SK-N-SH (cell line): Measurements from ENCODE around the gene CRYGD.

Experiments
- EP300 ChIP-seq, 2 experiments: IDR thresholded peaks; 2 replicates each; pipeline versions ENCODE4 v1.4.0 to v1.6.1; 2012; ENCODE audit warnings: borderline replicate concordance in 1 of 2, low read depth in 1 of 2, low read length in 1 of 2
- FOXJ3 ChIP-seq: sonication (generic); formaldehyde crosslinking; IDR thresholded peaks from 2 replicates; pipeline ENCODE4 v1.5.1; 2020; ENCODE audit warnings: mild to moderate bottlenecking, missing genetic modification reagents
- GABPA ChIP-seq: IDR thresholded peaks from 2 replicates; pipeline ENCODE4 v1.4.0; 2012; ENCODE audit warnings: low read depth, mild to moderate bottlenecking
- JUND ChIP-seq: IDR thresholded peaks from 2 replicates; pipeline ENCODE4 v1.4.0; 2012
- MXI1 ChIP-seq: IDR thresholded peaks from 2 replicates; pipeline ENCODE4 v1.6.1; 2012; ENCODE audit warnings: mild to moderate bottlenecking, low read depth, low read length, improper control_type of control experiment
- NFIC ChIP-seq: IDR thresholded peaks from 2 replicates; pipeline ENCODE4 v1.4.0; 2012; ENCODE audit warnings: borderline replicate concordance
- POLR2AphosphoS5 ChIP-seq: IDR thresholded peaks from 2 replicates; pipeline ENCODE4 v1.6.1; 2012; ENCODE audit warnings: low read depth, low read length
- RCOR1 ChIP-seq: fragments of 150-350 bp; IDR thresholded peaks from 2 replicates; pipeline ENCODE4 v1.6.1; 2017; ENCODE audit warnings: antibody characterized with exemption, low read length
- TAF1 ChIP-seq: IDR thresholded peaks from 2 replicates; pipeline ENCODE4 v1.6.1; 2012; ENCODE audit warnings: low read depth, mild to moderate bottlenecking, low read length, moderate library complexity, borderline replicate concordance
- TEAD4 ChIP-seq: IDR thresholded peaks from 2 replicates; pipeline ENCODE4 v1.4.0; 2012; ENCODE audit warnings: mild to moderate bottlenecking, borderline replicate concordance; ENCODE audit not compliant: insufficient read depth
- YY1 ChIP-seq: IDR thresholded peaks from 2 replicates; pipeline ENCODE4 v1.4.0; 2012; ENCODE audit warnings: low read depth, mild to moderate bottlenecking
- TF ChIP-seq, protein P1 (sequence below): fragments of 200-600 bp; sonication (generic); IDR thresholded peaks from 2 replicates; pipeline ENCODE4 v1.6.1; 2017; ENCODE audit warnings: antibody characterized with exemption, mild to moderate bottlenecking, moderate library complexity
- TF ChIP-seq, protein P2 (sequence below): IDR thresholded peaks from 2 replicates; pipeline ENCODE4 v1.6.1; 2012; ENCODE audit warnings: mild to moderate bottlenecking, low read depth, low read length, moderate library complexity

DNA sequence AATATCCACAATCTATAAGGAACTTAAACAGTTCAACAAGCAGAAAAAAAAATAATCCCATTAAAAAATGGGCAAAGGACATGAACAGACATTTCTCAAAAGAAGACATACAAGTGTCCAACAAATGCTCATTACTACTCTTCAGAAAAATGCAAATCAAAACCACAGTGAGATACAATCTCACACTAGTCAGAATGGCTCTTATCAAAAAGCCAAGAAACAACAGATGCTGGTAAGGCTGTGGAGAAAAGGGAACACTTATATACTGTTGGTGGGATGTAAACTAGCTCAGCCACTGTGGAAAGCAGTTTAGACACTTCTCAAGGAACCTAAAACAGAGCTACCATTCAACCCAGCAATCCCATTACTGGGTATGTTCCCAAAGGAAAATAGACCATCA, 28.8 kb upstream of the CRYGD start:
- no peak for TF ChIP-seq POLR2AphosphoS5
- TF ChIP-seq, protein P1, sequence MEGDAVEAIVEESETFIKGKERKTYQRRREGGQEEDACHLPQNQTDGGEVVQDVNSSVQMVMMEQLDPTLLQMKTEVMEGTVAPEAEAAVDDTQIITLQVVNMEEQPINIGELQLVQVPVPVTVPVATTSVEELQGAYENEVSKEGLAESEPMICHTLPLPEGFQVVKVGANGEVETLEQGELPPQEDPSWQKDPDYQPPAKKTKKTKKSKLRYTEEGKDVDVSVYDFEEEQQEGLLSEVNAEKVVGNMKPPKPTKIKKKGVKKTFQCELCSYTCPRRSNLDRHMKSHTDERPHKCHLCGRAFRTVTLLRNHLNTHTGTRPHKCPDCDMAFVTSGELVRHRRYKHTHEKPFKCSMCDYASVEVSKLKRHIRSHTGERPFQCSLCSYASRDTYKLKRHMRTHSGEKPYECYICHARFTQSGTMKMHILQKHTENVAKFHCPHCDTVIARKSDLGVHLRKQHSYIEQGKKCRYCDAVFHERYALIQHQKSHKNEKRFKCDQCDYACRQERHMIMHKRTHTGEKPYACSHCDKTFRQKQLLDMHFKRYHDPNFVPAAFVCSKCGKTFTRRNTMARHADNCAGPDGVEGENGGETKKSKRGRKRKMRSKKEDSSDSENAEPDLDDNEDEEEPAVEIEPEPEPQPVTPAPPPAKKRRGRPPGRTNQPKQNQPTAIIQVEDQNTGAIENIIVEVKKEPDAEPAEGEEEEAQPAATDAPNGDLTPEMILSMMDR: no peak
- no peak for TF ChIP-seq EP300 (IDR thresholded peaks at IDR 0.05; ENCODE audit: borderline replicate concordance in 1 of 2, low read depth in 1 of 2, low read length in 1 of 2)
- TF ChIP-seq MXI1: no peak
- TF ChIP-seq GABPA: no peak
- TF ChIP-seq RCOR1: no peak
- TF ChIP-seq, protein P2, sequence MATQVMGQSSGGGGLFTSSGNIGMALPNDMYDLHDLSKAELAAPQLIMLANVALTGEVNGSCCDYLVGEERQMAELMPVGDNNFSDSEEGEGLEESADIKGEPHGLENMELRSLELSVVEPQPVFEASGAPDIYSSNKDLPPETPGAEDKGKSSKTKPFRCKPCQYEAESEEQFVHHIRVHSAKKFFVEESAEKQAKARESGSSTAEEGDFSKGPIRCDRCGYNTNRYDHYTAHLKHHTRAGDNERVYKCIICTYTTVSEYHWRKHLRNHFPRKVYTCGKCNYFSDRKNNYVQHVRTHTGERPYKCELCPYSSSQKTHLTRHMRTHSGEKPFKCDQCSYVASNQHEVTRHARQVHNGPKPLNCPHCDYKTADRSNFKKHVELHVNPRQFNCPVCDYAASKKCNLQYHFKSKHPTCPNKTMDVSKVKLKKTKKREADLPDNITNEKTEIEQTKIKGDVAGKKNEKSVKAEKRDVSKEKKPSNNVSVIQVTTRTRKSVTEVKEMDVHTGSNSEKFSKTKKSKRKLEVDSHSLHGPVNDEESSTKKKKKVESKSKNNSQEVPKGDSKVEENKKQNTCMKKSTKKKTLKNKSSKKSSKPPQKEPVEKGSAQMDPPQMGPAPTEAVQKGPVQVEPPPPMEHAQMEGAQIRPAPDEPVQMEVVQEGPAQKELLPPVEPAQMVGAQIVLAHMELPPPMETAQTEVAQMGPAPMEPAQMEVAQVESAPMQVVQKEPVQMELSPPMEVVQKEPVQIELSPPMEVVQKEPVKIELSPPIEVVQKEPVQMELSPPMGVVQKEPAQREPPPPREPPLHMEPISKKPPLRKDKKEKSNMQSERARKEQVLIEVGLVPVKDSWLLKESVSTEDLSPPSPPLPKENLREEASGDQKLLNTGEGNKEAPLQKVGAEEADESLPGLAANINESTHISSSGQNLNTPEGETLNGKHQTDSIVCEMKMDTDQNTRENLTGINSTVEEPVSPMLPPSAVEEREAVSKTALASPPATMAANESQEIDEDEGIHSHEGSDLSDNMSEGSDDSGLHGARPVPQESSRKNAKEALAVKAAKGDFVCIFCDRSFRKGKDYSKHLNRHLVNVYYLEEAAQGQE: no peak
- no peak for TF ChIP-seq TAF1
- no peak for TF ChIP-seq FOXJ3 (CRISPR knock-in tag)
- no peak for TF ChIP-seq TEAD4
- no peak for TF ChIP-seq JUND
- no peak for TF ChIP-seq NFIC
- TF ChIP-seq YY1: no peak
